ENCODE measurements around the gene ASMTL. TPM values are rescaled to one million over a fixed set of nuclear protein-coding genes. Genes with fewer than 3 reads are reported as not detected.

Gene ASMTL
- total RNA-seq, 2 donors from 2014 or later: 46.7 to 80.9 TPM

- Histone ChIP-seq H3K9me3 (ENCODE audit: control insufficient read depth, low read length) (no peaks in the 10 kb centered on the region), H3K4me3 (ENCODE audit: low read length) (no peak overlapping the region), H3K27me3 (ENCODE audit: control insufficient read depth, insufficient read depth, low read length, poor library complexity, severe bottlenecking) (no peaks in the 10 kb centered on the region), H3K4me1 (ENCODE audit: control insufficient read depth, insufficient read depth, low read length) (no peaks in the 10 kb centered on the region), H3K27ac (ENCODE audit: low read depth, low read length) (no peak overlapping the region), H3K9ac (ENCODE audit: extremely low read depth, low read length, poor library complexity, severe bottlenecking) (no peak overlapping the region), H3K36me3 (ENCODE audit: control insufficient read depth, insufficient read depth, low read length) (peaks cover 60% of the 10 kb centered on the region)
- Mint-ChIP-seq H3K36me3 (ENCODE audit: low read depth) (peaks cover 25% of the 10 kb centered on the region), H3K27me3 (ENCODE audit: insufficient read depth) (no peaks in the 10 kb centered on the region), H3K4me3 (no peak overlapping the region), H3K27ac (no peak overlapping the region), H3K4me1 (no peaks in the 10 kb centered on the region), H3K9me3 (no peaks in the 10 kb centered on the region)
- TF ChIP-seq, protein P1, sequence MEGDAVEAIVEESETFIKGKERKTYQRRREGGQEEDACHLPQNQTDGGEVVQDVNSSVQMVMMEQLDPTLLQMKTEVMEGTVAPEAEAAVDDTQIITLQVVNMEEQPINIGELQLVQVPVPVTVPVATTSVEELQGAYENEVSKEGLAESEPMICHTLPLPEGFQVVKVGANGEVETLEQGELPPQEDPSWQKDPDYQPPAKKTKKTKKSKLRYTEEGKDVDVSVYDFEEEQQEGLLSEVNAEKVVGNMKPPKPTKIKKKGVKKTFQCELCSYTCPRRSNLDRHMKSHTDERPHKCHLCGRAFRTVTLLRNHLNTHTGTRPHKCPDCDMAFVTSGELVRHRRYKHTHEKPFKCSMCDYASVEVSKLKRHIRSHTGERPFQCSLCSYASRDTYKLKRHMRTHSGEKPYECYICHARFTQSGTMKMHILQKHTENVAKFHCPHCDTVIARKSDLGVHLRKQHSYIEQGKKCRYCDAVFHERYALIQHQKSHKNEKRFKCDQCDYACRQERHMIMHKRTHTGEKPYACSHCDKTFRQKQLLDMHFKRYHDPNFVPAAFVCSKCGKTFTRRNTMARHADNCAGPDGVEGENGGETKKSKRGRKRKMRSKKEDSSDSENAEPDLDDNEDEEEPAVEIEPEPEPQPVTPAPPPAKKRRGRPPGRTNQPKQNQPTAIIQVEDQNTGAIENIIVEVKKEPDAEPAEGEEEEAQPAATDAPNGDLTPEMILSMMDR (conservative IDR thresholded peaks at IDR 0.05): no peak
- no peak for DNase-seq
- WGBS, 2 experiments (ENCODE audit: insufficient coverage in 1 of 2, insufficient read length in 1 of 2): 95 to 96% methylated on average over 15 to 30 of the region's 30 CpGs
Measured at GRCh38 chrX:1401611-1402430, 50.9 kb downstream of the ASMTL start.

DNA sequence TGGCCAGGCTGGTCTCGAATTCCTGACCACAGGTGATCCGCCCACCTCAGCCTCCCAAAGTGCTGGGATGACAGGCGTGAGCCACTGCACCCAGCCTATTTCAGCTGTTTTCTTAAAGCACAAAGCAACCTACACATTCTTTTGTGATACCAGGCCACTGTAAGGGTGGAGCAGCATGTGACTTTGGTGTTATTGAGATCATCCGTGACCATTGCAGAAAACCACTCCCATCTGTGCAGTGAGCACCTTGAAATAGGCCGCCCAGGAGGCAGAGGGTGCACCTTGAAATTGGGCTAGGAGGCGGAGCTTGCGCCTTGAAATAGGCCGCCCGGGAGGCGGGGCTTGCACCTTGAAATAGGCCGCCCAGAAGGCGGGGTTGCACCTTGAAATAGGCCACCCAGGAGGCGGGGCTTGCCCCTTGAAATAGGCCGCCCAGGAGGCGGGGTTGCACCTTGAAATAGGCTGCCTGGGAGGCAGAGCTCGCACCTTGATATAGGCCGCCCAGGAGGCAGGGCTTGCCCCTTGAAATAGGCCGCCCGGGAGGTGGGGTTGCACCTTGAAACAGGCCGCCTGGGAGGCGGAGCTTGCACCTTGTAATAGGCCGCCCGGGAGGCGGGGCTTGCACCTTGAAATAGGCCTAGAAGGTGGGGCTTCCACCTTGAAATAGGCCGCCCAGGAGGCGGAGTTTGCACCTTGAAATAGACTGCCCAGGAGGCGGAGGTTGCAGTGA, 51.8 kb downstream of the ASMTL start:
- DNase-seq: peak; percentile 97
- H3K4me3 Mint-ChIP-seq: no peak overlapping the region
- Histone ChIP-seq H3K36me3 (ENCODE audit: control insufficient read depth, insufficient read depth, low read length) (peaks cover 59% of the 10 kb centered on the region), H3K4me1 (ENCODE audit: control insufficient read depth, insufficient read depth, low read length) (no peaks in the 10 kb centered on the region), H3K4me3 (ENCODE audit: low read length) (no peak overlapping the region), H3K9ac (ENCODE audit: extremely low read depth, low read length, poor library complexity, severe bottlenecking) (no peak overlapping the region), H3K27ac (ENCODE audit: low read depth, low read length) (no peak overlapping the region), H3K27me3 (ENCODE audit: control insufficient read depth, insufficient read depth, low read length, poor library complexity, severe bottlenecking) (no peaks in the 10 kb centered on the region), H3K9me3 (ENCODE audit: control insufficient read depth, low read length) (no peaks in the 10 kb centered on the region)
- 89 to 90% methylated on average over 20 to 27 of the region's 27 CpGs for WGBS, 2 experiments (ENCODE audit: insufficient coverage in 1 of 2, insufficient read length in 1 of 2)
- TF ChIP-seq, protein P1 (conservative IDR thresholded peaks at IDR 0.05): no peak
- no peaks in the 10 kb centered on the region for H3K9me3 Mint-ChIP-seq
- H3K27ac Mint-ChIP-seq: no peak overlapping the region
- H3K4me1 Mint-ChIP-seq: peaks cover 2% of the 10 kb centered on the region
- H3K36me3 Mint-ChIP-seq (ENCODE audit: low read depth): peaks cover 34% of the 10 kb centered on the region
- H3K27me3 Mint-ChIP-seq (ENCODE audit: insufficient read depth): no peaks in the 10 kb centered on the region

DNA sequence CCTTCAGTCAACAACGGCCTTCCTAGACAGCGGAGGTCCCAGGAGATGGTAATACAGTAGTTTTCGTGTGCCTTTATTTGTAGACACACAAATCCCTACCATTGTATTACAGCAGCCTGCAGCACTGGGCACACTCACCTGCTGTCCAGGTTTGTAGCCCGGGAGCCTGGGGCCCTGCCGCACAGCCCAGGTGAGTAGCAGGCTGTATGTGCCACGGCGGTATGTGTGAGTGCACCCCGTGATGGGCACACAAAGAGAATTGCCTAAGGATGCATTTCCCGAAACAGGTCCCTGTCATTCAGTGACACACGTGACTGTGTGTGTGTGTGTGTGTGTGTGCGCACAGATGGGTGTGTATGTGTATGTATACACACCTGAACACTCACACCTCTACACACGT, 52.7 kb downstream of the ASMTL start:
- Mint-ChIP-seq H3K4me1 (peaks cover 7% of the 10 kb centered on the region), H3K9me3 (no peaks in the 10 kb centered on the region), H3K27ac (no peak overlapping the region), H3K27me3 (ENCODE audit: insufficient read depth) (no peaks in the 10 kb centered on the region), H3K4me3 (no peak overlapping the region), H3K36me3 (ENCODE audit: low read depth) (peaks cover 42% of the 10 kb centered on the region)
- H3K9me3 ChIP-seq (ENCODE audit: control insufficient read depth, low read length): no peaks in the 10 kb centered on the region
- WGBS, 2 experiments (ENCODE audit: insufficient coverage in 1 of 2, insufficient read length in 1 of 2): 69 to 98% methylated on average over 2 to 9 of the region's 12 CpGs
- H3K4me3 ChIP-seq (ENCODE audit: low read length): no peak overlapping the region
- H3K9ac ChIP-seq (ENCODE audit: extremely low read depth, low read length, poor library complexity, severe bottlenecking): no peak overlapping the region
- TF ChIP-seq, protein P1 (conservative IDR thresholded peaks at IDR 0.05): no peak
- no peak overlapping the region for H3K27ac ChIP-seq (ENCODE audit: low read depth, low read length)
- peaks cover 58% of the 10 kb centered on the region for H3K36me3 ChIP-seq (ENCODE audit: control insufficient read depth, insufficient read depth, low read length)
- DNase-seq: no peak
- no peaks in the 10 kb centered on the region for H3K4me1 ChIP-seq (ENCODE audit: control insufficient read depth, insufficient read depth, low read length)
- no peaks in the 10 kb centered on the region for H3K27me3 ChIP-seq (ENCODE audit: control insufficient read depth, insufficient read depth, low read length, poor library complexity, severe bottlenecking)
